Measurements from ENCODE around the gene GNG7. TPM values are rescaled to one million over a fixed set of nuclear protein-coding genes. Genes with fewer than 3 reads are reported as not detected.
"Not testable (repeated sequence)": the region's sequence is repeated elsewhere in the genome, so short reads cannot be mapped to it uniquely, and the experiment has no call there.

Gene GNG7
- total RNA-seq, 1 experiment from 2014 or later, result 1.1 TPM

- no peak overlapping the region for H3K4me2 ChIP-seq (ENCODE audit: low read length)
- no peak for ATAC-seq
- no peaks in the 10 kb centered on the region for H3K36me3 ChIP-seq (ENCODE audit: low read depth, low read length)
- H3K27me3 ChIP-seq (ENCODE audit: low read length), result no peaks in the 10 kb centered on the region
- no peaks in the 10 kb centered on the region for H3K9me3 ChIP-seq (ENCODE audit: low read length)
- H3K9ac ChIP-seq (ENCODE audit: low read length), result no peak overlapping the region
- POLR2A ChIA-PET (ENCODE audit: unreplicated experiment), result no interaction called here
- no peak for DNase-seq
- peaks cover 17% of the 10 kb centered on the region for H3K79me2 ChIP-seq (ENCODE audit: low read length)
- no peaks in the 10 kb centered on the region for H3F3A ChIP-seq (ENCODE audit: low read length, unreplicated experiment)
- no TSS peak for BruUV-seq (replicated peaks)
- H3K27ac ChIP-seq (ENCODE audit: low read length), result no peak overlapping the region
- H3K4me1 ChIP-seq (ENCODE audit: insufficient read depth, low read length), result peaks cover 34% of the 10 kb centered on the region
- no peak overlapping the region for H2AFZ ChIP-seq (ENCODE audit: low read length)
- no peaks in the 10 kb centered on the region for H4K20me1 ChIP-seq (ENCODE audit: low read length)
- intact Hi-C loops (cut with micrococcal nuclease), result no loop called here
- no peak overlapping the region for H3K4me3 ChIP-seq (ENCODE audit: low read length)
- H3K9me2 ChIP-seq (replicated peaks; ENCODE audit: low read length), result no peaks in the 10 kb centered on the region
- no peak for TF ChIP-seq EZH2 (IDR thresholded peaks at IDR 0.05; ENCODE audit: low read length, unreplicated experiment)
- TF ChIP-seq, protein P1, sequence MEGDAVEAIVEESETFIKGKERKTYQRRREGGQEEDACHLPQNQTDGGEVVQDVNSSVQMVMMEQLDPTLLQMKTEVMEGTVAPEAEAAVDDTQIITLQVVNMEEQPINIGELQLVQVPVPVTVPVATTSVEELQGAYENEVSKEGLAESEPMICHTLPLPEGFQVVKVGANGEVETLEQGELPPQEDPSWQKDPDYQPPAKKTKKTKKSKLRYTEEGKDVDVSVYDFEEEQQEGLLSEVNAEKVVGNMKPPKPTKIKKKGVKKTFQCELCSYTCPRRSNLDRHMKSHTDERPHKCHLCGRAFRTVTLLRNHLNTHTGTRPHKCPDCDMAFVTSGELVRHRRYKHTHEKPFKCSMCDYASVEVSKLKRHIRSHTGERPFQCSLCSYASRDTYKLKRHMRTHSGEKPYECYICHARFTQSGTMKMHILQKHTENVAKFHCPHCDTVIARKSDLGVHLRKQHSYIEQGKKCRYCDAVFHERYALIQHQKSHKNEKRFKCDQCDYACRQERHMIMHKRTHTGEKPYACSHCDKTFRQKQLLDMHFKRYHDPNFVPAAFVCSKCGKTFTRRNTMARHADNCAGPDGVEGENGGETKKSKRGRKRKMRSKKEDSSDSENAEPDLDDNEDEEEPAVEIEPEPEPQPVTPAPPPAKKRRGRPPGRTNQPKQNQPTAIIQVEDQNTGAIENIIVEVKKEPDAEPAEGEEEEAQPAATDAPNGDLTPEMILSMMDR (conservative IDR thresholded peaks at IDR 0.05; ENCODE audit: low read depth, low read length), result no peak
- TF ChIP-seq EZH2phosphoT487 (IDR thresholded peaks at IDR 0.05; ENCODE audit: borderline replicate concordance, low read length), result no peak
- CTCF ChIA-PET, result no interaction called here
Measured at GRCh38 chr19:2547033-2547680, 155.3 kb downstream of the GNG7 start.

- Histone ChIP-seq H3K36me3 (ENCODE audit: low read depth, low read length) (no peaks in the 10 kb centered on the region), H4K20me1 (ENCODE audit: low read length) (no peaks in the 10 kb centered on the region), H3F3A (ENCODE audit: low read length, unreplicated experiment) (no peaks in the 10 kb centered on the region), H3K9ac (ENCODE audit: low read length) (no peak overlapping the region), H3K4me2 (ENCODE audit: low read length) (no peak overlapping the region), H3K4me1 (ENCODE audit: insufficient read depth, low read length) (peaks cover 40% of the 10 kb centered on the region), H3K9me3 (ENCODE audit: low read length) (no peaks in the 10 kb centered on the region), H3K4me3 (ENCODE audit: low read length) (no peak overlapping the region), H3K9me2 (replicated peaks; ENCODE audit: low read length) (no peaks in the 10 kb centered on the region), H2AFZ (ENCODE audit: low read length) (no peak overlapping the region), H3K27ac (ENCODE audit: low read length) (no peak overlapping the region), H3K27me3 (ENCODE audit: low read length) (no peaks in the 10 kb centered on the region), H3K79me2 (ENCODE audit: low read length) (peaks cover 21% of the 10 kb centered on the region)
- DNase-seq (no peak), ATAC-seq (no peak)
- TF ChIP-seq, protein P1 (conservative IDR thresholded peaks at IDR 0.05; ENCODE audit: low read depth, low read length), result no peak
- TF ChIP-seq EZH2phosphoT487 (IDR thresholded peaks at IDR 0.05; ENCODE audit: borderline replicate concordance, low read length) (no peak), EZH2 (IDR thresholded peaks at IDR 0.05; ENCODE audit: low read length, unreplicated experiment) (no peak)
- CTCF ChIA-PET, result no interaction called here
- intact Hi-C loops (cut with micrococcal nuclease), result no loop called here
- POLR2A ChIA-PET (ENCODE audit: unreplicated experiment), result no interaction called here
- no TSS peak for BruUV-seq (replicated peaks)
Measured at GRCh38 chr19:2546128-2547032, 156.1 kb downstream of the GNG7 start.

DNA sequence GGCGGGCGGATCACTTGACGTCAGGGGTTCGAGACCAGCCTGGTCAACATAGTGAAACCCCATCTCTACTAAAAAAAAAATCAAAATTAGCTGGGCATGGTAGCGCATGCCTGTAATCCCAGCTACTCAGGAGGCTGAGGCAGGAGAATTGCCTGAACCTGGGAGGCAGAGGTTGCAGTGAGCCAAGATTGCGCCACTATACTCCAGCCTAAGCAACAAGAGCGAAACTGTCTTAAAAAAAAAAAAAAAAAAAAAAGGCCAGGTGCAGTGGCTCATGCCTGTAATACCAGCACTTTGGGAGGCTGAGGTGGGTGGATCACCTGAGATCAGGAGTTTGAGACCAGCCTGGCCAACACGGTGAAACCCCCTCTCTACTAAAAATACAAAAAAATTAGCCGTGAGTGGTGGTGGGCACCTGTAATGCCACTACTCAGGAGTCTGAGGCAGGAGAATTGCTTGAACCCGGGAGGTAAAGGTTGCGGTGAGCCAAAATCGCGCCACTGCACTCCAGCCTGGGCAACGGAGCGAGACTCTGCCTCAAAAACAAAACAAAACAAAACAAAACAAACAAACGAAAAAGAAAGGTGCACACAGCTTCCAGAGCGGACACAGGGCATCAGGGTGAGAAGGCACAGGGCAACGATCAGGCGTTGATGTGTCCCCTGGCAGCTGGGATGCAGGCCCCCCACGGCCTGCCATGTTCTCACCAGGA, 156.9 kb downstream of the GNG7 start:
- H4K20me1 ChIP-seq (ENCODE audit: low read length); intact Hi-C loops (cut with micrococcal nuclease); H3K27me3 ChIP-seq (ENCODE audit: low read length); H3K9ac ChIP-seq (ENCODE audit: low read length); H3K27ac ChIP-seq (ENCODE audit: low read length); ATAC-seq; DNase-seq; POLR2A ChIA-PET (ENCODE audit: unreplicated experiment); BruUV-seq (replicated peaks); H3K9me2 ChIP-seq (replicated peaks; ENCODE audit: low read length); CTCF ChIA-PET; H2AFZ ChIP-seq (ENCODE audit: low read length); H3F3A ChIP-seq (ENCODE audit: low read length, unreplicated experiment); H3K4me2 ChIP-seq (ENCODE audit: low read length); H3K4me3 ChIP-seq (ENCODE audit: low read length); H3K36me3 ChIP-seq (ENCODE audit: low read depth, low read length); H3K9me3 ChIP-seq (ENCODE audit: low read length): not testable (repeated sequence)
- Histone ChIP-seq H3K79me2 (ENCODE audit: low read length) (peaks cover 21% of the 10 kb centered on the region), H3K4me1 (ENCODE audit: insufficient read depth, low read length) (peaks cover 45% of the 10 kb centered on the region)
